Activated naive CD4-positive, alpha-beta T cell treated with anti-CD3 and anti-CD28 coated beads, Interleukin-2, amount 50 U/mL, for 24 hours (primary cell): ENCODE measurements around the gene CTNNB1.
"Not testable (repeated sequence)": the region's sequence is repeated elsewhere in the genome, so short reads cannot be mapped to it uniquely, and the experiment has no call there.

Source experiments
- H3K27ac Mint-ChIP-seq: one replicate; pipeline ENCODE4 v1.8.0; 2021; ENCODE audit warnings: mild to moderate bottlenecking, mixed read lengths
- H3K27me3 Mint-ChIP-seq: one replicate; pipeline ENCODE4 v1.8.0; 2021; ENCODE audit warnings: mixed read lengths
- H3K36me3 Mint-ChIP-seq: one replicate; pipeline ENCODE4 v1.8.0; 2021; ENCODE audit warnings: mixed read lengths
- H3K4me1 Mint-ChIP-seq: one replicate; pipeline ENCODE4 v1.8.0; 2021; ENCODE audit warnings: mixed read lengths
- H3K4me3 Mint-ChIP-seq: one replicate; pipeline ENCODE4 v1.8.0; 2021; ENCODE audit warnings: mild to moderate bottlenecking, mixed read lengths
- H3K9me3 Mint-ChIP-seq: one replicate; pipeline ENCODE4 v1.8.0; 2021; ENCODE audit warnings: mixed read lengths

Gene CTNNB1

DNA sequence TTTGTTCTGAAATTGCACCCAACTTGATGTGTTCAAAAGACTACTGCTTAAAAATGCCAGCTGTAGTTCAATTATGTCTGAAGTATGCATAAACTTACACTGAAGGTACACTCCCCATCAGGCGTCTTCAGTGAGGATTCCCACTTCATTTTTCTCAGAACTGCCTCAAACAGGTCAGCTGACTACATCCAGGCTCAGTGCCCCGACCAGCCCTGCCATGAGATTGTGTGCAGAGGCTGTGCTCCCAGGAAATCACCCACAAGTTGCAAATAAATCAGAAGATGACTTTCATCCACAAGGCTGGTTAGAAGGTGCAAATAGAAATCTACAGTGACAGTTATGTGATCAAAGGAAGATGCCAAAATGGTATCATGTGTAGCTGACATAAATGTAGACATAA, 51.5 kb downstream of the CTNNB1 start:
- H3K36me3 Mint-ChIP-seq, result peaks cover 4% of the 10 kb centered on the region
- H3K27ac Mint-ChIP-seq, result no peak overlapping the region
- peaks cover 18% of the 10 kb centered on the region for H3K9me3 Mint-ChIP-seq
- no peak overlapping the region for H3K4me3 Mint-ChIP-seq
- H3K4me1 Mint-ChIP-seq, result no peaks in the 10 kb centered on the region
- H3K27me3 Mint-ChIP-seq, result no peaks in the 10 kb centered on the region

DNA sequence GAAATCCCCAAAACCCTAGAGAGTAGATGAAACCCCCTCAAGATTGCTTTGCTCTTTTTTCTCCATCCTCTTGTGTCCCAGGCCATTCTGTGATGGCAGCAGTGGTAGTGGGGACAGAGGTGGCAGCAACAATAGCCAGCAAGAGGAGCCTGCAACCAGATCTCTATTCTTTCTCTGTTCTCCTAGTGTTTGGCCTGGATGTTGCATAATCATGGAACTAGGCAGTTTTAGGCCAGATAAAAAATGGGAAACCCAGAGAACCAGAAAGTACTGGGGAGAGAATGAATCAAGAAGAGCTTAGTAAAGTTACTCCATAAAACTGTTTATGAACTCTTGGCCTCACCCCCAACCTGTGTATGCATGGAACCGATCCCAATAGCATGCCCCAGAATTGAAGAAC, 52.3 kb downstream of the CTNNB1 start:
- no peak overlapping the region for H3K4me3 Mint-ChIP-seq
- H3K27me3 Mint-ChIP-seq, result no peaks in the 10 kb centered on the region
- peaks cover 4% of the 10 kb centered on the region for H3K36me3 Mint-ChIP-seq
- H3K27ac Mint-ChIP-seq, result no peak overlapping the region
- H3K4me1 Mint-ChIP-seq, result no peaks in the 10 kb centered on the region
- H3K9me3 Mint-ChIP-seq, result peaks cover 18% of the 10 kb centered on the region

DNA sequence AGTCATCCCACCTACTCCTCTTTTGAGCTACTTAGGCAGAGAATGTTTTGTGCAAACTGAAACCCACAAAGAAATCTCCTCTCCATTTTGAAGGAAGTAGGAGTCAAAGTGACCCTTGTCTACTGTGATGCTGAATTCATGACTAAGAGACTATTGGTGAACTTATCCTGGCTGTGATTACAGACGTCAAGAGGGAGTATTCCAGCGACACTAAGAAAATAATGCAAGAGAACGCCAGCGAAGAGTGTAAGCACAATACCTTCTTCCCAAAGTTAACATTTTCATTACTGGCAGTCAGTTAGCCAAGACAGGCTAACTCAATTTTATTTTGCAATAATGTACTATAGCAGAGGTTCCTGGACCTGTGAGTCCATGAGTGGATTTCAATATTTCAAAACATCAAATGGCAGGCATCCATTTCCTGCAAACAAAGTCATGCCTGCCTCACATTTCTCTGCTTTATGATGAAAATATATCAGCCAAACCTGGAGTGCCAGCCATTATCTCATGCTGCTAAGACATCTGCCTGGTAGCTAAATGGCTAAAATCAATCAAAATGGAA, 59.0 kb downstream of the CTNNB1 start:
- no peak overlapping the region for H3K4me3 Mint-ChIP-seq
- H3K27ac Mint-ChIP-seq, result no peak overlapping the region
- no peaks in the 10 kb centered on the region for H3K36me3 Mint-ChIP-seq
- H3K4me1 Mint-ChIP-seq, result no peaks in the 10 kb centered on the region
- no peaks in the 10 kb centered on the region for H3K27me3 Mint-ChIP-seq
- peaks cover 6% of the 10 kb centered on the region for H3K9me3 Mint-ChIP-seq

DNA sequence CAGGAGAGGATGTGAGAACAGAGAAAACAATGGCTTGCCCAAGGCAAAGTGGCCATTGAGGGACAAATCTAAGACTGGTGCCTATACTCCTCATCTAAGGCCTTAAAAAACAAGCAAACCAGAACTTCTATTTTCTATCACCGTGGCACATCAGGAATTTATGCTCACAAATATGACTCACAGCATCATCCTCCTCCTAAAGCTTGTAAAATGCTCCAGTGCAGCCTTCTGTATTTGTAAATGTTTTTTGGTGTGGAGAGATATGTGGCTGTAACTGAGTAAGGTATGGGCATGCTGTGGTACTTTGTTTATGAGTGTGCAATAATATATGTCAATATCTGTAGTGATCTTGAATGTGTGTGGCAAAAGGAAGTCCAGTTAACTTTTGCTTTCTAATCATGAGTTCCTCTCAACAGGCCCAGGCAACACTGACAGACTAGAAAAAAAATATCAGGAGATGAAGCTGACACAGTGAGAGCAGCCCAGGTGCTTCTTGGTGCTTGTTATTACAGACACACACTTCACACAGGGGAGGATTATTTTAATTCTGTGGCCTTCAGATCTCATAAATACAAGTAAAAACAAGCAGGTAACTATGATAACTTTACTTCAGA, 60.3 kb downstream of the CTNNB1 start:
- no peaks in the 10 kb centered on the region for H3K9me3 Mint-ChIP-seq
- no peak overlapping the region for H3K4me3 Mint-ChIP-seq
- no peaks in the 10 kb centered on the region for H3K36me3 Mint-ChIP-seq
- no peaks in the 10 kb centered on the region for H3K27me3 Mint-ChIP-seq
- H3K4me1 Mint-ChIP-seq, result no peaks in the 10 kb centered on the region
- H3K27ac Mint-ChIP-seq, result no peak overlapping the region

DNA sequence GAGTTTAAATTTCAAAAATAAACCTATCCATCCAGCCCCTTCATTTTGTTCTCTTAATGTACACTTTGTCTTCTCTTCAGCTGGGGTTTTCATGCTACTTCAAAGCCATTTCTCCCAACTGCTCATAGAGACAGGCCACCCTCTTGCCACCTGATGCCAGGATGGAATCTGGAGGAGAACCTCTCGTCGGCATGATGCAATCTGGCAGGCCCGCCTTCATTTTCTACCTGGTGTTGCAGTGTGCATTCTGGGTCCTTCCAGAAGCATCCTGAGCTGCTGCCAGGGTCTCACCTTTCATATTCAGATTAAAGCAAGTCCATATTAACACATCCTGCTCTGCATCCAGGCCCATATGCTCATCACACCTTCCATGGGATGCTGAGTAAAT, 60.8 kb downstream of the CTNNB1 start:
- Mint-ChIP-seq H3K9me3 (no peaks in the 10 kb centered on the region), H3K27me3 (no peaks in the 10 kb centered on the region), H3K4me3 (no peak overlapping the region), H3K27ac (no peak overlapping the region), H3K36me3 (no peaks in the 10 kb centered on the region), H3K4me1 (no peaks in the 10 kb centered on the region)

DNA sequence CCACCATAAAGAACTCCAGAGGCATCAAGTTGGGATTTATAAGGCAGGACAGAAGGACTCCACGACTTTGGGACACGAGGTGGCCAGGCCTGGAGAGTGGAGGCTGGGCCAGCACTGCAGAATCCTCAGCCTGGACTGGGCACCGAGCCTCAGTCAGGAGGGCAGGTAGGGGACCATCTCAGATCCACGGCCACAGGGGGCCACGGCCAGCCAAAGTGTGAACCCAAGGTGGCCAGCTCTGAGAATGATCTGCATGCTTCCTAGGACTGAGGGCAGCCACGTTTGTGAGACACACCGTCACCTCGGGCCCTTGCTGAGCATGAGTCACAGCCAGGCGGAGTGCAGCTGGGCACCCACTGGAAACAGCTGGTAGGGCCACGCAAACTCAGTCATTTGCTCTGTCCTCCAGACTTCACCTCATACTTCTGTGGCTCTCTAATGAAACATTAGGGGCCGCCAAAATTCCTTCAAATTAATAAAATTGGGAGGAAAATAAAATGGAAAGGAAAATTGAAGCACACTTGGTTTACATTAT, 65.8 kb downstream of the CTNNB1 start:
- H3K4me1 Mint-ChIP-seq, result no peaks in the 10 kb centered on the region
- H3K27me3 Mint-ChIP-seq, result no peaks in the 10 kb centered on the region
- H3K4me3 Mint-ChIP-seq, result no peak overlapping the region
- H3K9me3 Mint-ChIP-seq, result no peaks in the 10 kb centered on the region
- no peak overlapping the region for H3K27ac Mint-ChIP-seq
- no peaks in the 10 kb centered on the region for H3K36me3 Mint-ChIP-seq

DNA sequence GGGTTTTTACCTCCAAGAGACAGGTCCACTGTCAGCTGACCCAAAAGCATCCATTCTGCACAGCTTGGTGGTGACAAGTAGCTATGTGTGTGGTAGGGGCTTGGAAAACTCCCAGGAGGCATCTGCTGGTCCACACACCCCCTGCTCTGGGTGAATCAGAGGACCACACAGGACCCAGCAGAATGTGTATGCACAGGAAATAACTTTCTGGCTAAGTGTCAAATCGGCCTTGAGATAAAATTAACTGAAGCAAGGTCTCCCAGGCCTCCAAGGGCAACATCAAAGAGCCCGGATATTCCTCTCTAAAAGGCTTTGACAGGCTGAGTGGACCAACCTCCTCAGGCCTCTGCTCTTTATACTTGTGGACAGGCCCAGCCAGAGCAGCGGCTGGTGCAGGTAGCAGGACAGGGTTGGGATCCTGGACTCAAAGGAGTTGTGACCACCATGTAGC, 66.5 kb downstream of the CTNNB1 start:
- H3K9me3 Mint-ChIP-seq, result no peaks in the 10 kb centered on the region
- H3K36me3 Mint-ChIP-seq, result no peaks in the 10 kb centered on the region
- H3K4me3 Mint-ChIP-seq, result no peak overlapping the region
- H3K4me1 Mint-ChIP-seq, result no peaks in the 10 kb centered on the region
- H3K27ac Mint-ChIP-seq, result no peak overlapping the region
- no peaks in the 10 kb centered on the region for H3K27me3 Mint-ChIP-seq

DNA sequence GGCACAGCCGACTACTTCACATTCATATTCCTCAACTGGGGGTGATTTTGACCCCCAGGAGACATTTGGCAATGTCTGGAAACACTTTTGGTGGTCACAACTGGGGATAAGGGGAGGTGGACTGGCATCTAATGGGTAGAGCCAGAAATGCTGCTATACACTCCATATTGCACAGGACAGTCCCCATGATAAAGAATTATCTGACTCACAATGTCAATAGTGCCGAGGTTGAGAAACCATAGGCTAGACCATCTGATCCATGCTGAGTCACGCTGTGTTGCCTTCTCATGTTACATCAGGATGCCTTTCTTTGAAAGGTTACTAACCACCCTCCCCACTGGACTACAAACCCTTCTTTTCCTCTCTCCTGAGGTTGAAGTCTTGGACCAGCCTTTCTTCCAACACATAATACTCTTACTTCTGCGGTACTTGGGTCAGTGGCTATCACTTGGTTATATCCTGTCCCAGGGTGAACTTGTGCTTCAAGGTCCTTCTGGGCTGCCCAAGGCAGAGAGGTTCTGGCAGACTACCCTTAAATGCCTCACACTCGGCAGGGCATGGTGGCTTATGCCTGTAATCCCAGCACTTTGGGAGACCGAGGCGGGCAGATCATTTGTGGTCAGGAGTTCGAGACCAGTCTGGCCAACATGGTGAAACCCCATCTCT, 68.8 kb downstream of the CTNNB1 start:
- H3K27ac Mint-ChIP-seq, result no peak overlapping the region
- H3K36me3 Mint-ChIP-seq, result peaks cover 5% of the 10 kb centered on the region
- H3K4me1 Mint-ChIP-seq, result no peaks in the 10 kb centered on the region
- no peak overlapping the region for H3K4me3 Mint-ChIP-seq
- H3K27me3 Mint-ChIP-seq, result no peaks in the 10 kb centered on the region
- H3K9me3 Mint-ChIP-seq, result peaks cover 7% of the 10 kb centered on the region

DNA sequence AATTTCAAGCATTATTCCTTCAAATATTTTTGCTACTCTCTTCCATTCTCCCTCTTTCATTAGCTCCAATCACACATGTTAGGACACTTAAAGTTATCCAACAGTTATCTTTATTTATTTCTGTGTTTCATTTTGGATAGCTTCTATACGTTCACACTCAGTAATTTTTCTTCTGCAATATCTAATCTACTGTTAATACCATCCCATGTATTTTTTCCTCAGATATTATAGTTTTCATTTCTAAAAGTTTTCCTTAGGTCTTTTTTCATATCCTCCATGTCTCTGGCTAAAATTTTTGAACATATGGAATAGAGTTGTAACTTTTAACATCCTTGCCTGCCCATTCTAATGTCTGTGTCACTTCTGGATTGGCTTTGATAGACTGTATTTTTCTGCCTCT, 73.4 kb downstream of the CTNNB1 start:
- Mint-ChIP-seq H3K27me3 (no peaks in the 10 kb centered on the region), H3K27ac (no peak overlapping the region), H3K4me3 (no peak overlapping the region), H3K4me1 (peaks cover 11% of the 10 kb centered on the region), H3K9me3 (peaks cover 16% of the 10 kb centered on the region), H3K36me3 (peaks cover 16% of the 10 kb centered on the region)

DNA sequence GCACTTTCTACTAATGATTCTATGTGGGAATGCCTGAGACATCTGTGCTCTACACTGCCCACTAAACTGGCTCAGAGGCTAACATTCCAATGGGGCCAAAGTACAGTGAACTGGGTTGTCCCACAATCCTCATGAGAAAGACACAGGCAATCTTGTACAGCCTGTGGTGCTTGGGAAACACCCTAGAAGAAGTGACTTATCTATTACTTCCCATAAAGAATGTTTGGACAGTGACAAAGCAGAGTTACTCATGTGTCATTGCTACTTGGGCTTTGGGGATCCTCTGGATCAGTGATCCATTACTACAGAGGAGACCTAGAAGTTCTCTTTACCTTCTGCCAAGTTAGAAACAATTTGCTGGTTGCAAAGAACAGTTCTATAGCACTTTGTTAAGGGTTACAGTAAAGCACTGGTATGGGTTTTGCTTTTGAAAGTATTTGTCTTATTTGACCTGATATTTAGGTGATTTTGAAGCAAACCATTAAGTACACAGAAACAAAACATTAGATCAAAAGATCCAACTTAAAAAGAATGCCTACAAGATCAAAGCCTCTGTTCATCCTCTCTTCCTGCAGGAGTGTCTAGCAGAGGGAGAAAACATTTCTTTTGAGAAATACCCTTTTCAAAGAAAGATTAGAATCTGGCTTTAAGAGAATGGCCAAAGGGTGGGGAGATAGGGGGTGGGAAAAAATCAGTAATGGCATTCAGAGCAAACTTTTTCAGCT, 75.8 kb downstream of the CTNNB1 start:
- Mint-ChIP-seq H3K4me1 (peaks cover 11% of the 10 kb centered on the region), H3K27me3 (no peaks in the 10 kb centered on the region), H3K9me3 (peaks cover 16% of the 10 kb centered on the region), H3K4me3 (no peak overlapping the region), H3K36me3 (peaks cover 20% of the 10 kb centered on the region), H3K27ac (no peak overlapping the region)

DNA sequence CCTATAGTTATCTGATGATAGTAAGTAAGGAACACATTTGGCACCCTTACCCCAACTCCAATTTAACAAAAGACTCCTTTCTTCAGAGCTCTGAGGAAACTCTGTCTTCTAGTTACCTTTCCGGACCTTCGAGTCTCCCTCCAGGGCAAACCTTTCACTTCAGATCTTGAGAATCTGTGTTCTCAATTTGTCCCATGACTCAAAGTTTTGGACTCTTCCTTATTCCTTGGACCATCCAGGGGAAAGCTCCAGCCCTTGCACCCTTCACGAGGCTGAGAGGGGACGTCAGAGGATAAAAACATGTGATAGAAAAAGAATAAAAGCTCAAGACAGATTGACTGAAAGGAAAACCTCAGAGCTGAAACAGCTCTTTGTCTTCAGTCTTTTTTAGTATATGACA, 76.9 kb downstream of the CTNNB1 start:
- Mint-ChIP-seq H3K9me3 (peaks cover 25% of the 10 kb centered on the region), H3K4me1 (peaks cover 11% of the 10 kb centered on the region), H3K27me3 (no peaks in the 10 kb centered on the region), H3K4me3 (no peak overlapping the region), H3K36me3 (peaks cover 24% of the 10 kb centered on the region), H3K27ac (no peak overlapping the region)

DNA sequence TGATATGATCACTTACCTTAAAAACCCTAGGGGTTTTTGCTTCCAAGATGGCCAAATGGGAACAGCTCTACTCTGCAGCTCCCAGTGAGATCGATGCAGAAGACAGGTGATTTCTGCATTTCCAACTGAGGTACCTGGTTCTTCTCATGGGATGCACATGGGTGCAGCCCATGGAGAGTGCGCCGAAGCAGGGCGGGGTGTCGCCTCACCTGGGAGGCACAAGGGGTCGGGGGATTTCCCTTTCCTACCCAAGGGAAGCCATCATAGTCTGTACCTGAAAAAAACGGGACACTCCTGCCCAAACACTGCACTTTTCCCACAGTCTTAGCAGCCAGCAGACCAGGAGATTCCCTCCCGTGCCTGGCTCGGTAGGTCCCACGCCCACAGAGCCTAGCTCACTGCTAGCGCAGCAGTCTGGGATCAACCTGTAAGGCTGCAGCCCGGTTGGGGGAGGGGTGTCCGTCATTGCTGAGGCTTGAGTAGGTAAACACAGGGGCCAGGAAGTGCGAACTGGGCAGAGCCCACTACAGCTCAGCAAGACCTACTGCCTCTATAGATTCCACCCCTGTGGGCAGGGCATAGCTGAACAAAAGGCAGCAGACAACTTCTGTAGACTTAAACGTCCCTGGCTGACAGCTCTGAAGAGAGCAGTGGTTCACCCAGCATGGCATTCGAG, 78.6 kb downstream of the CTNNB1 start:
- H3K27ac Mint-ChIP-seq, result no peak overlapping the region

DNA sequence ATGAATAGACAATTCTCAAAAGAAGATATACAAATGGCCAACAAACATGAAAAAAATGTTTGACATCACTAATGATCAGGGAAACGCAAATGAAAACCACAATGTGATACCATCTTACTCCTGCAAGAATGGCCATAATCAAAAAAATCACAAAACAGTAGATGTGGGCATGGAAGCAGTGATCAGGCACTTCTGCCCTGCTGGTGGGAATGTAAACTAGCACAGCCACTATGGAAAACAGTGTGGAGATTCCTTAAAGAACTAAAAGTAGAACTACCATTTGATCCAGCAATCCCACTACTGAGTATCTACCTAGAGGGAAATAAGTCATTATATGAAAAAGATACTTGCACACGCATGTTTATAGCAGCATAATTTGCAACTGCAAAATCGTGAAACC, 85.6 kb downstream of the CTNNB1 start:
- H3K27ac Mint-ChIP-seq, H3K27me3 Mint-ChIP-seq, H3K4me3 Mint-ChIP-seq: not testable (repeated sequence)
- peaks cover 18% of the 10 kb centered on the region for H3K36me3 Mint-ChIP-seq
- H3K9me3 Mint-ChIP-seq, result peaks cover 17% of the 10 kb centered on the region
- peaks cover 14% of the 10 kb centered on the region for H3K4me1 Mint-ChIP-seq

More for the DNA sequence above, 78.6 kb downstream of the CTNNB1 start:
- Mint-ChIP-seq H3K4me3 (no peak overlapping the region), H3K9me3 (peaks cover 18% of the 10 kb centered on the region), H3K4me1 (peaks cover 11% of the 10 kb centered on the region), H3K27me3 (no peaks in the 10 kb centered on the region), H3K36me3 (peaks cover 20% of the 10 kb centered on the region)

DNA sequence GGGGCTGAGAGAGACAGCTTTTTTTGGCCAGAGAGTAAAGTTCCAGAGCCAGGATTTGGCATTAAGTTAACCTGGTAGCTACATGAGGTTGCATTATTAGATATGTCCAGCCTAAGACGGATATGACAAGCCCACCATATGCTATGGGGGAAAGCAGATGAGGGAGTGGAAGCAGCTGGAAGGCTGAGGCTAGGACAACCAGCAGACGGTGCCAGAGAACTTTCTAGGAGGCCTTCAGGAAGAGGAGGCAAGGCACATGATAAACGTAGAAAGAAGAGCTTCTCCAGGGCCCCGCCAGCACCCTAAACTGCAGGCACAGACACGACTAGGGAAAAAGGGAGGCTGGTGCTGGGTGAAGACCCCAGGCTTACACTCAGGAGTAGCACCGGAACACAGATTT, 87.0 kb downstream of the CTNNB1 start:
- Mint-ChIP-seq H3K27me3 (no peaks in the 10 kb centered on the region), H3K36me3 (peaks cover 16% of the 10 kb centered on the region), H3K9me3 (peaks cover 7% of the 10 kb centered on the region), H3K27ac (no peak overlapping the region), H3K4me1 (peaks cover 14% of the 10 kb centered on the region), H3K4me3 (no peak overlapping the region)

DNA sequence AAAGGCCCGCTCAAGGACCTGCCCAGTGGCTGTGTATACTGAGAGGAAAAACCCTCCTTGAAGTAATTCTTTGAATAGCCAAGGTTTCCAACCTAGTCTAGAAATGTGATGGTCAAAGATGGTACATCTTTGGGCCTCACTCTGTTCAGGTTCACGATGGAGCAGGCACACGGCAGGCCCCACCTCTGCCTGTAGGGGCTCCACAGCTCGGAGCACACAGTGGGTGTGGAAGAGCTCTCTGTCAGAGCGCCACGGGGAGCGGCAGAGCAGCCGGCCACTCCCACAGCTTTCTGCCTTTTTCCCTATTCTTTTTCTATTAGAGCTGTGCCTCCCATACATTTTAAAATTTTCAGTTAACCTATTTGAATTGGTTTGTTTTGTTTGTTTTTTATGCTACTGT, 89.5 kb downstream of the CTNNB1 start:
- Mint-ChIP-seq H3K36me3 (peaks cover 15% of the 10 kb centered on the region), H3K27me3 (no peaks in the 10 kb centered on the region), H3K27ac (no peak overlapping the region), H3K4me1 (peaks cover 14% of the 10 kb centered on the region), H3K4me3 (no peak overlapping the region), H3K9me3 (peaks cover 7% of the 10 kb centered on the region)
